ENCODE results near the gene JAK1. TPM values are rescaled to one million over a fixed set of nuclear protein-coding genes. Genes with fewer than 3 reads are reported as not detected.
A peak's percentile ranks its signal among the peaks of the same experiment; 100 is the strongest.

Gene JAK1
- total RNA-seq, 2 donors from 2014 or later: 22.9 to 23.2 TPM

- no peak overlapping the region for H3K9ac ChIP-seq (ENCODE audit: extremely low read depth, low read length, poor library complexity, severe bottlenecking)
- H3K9me3 ChIP-seq (ENCODE audit: control insufficient read depth, low read length): no peaks in the 10 kb centered on the region
- TF ChIP-seq CTCF (conservative IDR thresholded peaks at IDR 0.05): no peak
- no peaks in the 10 kb centered on the region for H3K27me3 Mint-ChIP-seq (ENCODE audit: insufficient read depth)
- no peak overlapping the region for H3K27ac ChIP-seq (ENCODE audit: low read depth, low read length)
- H3K4me1 ChIP-seq (ENCODE audit: control insufficient read depth, insufficient read depth, low read length): no peaks in the 10 kb centered on the region
- no peaks in the 10 kb centered on the region for H3K4me1 Mint-ChIP-seq
- peaks cover 44% of the 10 kb centered on the region for H3K36me3 ChIP-seq (ENCODE audit: control insufficient read depth, insufficient read depth, low read length)
- H3K36me3 Mint-ChIP-seq (ENCODE audit: low read depth): peaks cover 36% of the 10 kb centered on the region
- H3K4me3 ChIP-seq (ENCODE audit: low read length): no peak overlapping the region
- no peak for DNase-seq
- H3K27ac Mint-ChIP-seq: peak overlapping the region; percentile 13
- H3K9me3 Mint-ChIP-seq: no peaks in the 10 kb centered on the region
- no peak overlapping the region for H3K4me3 Mint-ChIP-seq
- H3K27me3 ChIP-seq (ENCODE audit: control insufficient read depth, insufficient read depth, low read length, poor library complexity, severe bottlenecking): no peaks in the 10 kb centered on the region
- 93 to 94% methylated on average over 11 to 15 of the region's 15 CpGs for WGBS, 2 experiments (ENCODE audit: insufficient coverage in 1 of 2, insufficient read length in 1 of 2)
Measured at GRCh38 chr1:64839732-64840405, 126.5 kb downstream of the JAK1 start.

- Mint-ChIP-seq H3K4me1 (no peaks in the 10 kb centered on the region), H3K27me3 (ENCODE audit: insufficient read depth) (no peaks in the 10 kb centered on the region), H3K9me3 (no peaks in the 10 kb centered on the region), H3K4me3 (no peak overlapping the region), H3K36me3 (ENCODE audit: low read depth) (peaks cover 32% of the 10 kb centered on the region), H3K27ac (no peak overlapping the region)
- WGBS, 2 experiments (ENCODE audit: insufficient coverage in 1 of 2, insufficient read length in 1 of 2): 91 to 100% methylated on average over 5 of the region's 5 CpGs
- Histone ChIP-seq H3K36me3 (ENCODE audit: control insufficient read depth, insufficient read depth, low read length) (peaks cover 49% of the 10 kb centered on the region), H3K27ac (ENCODE audit: low read depth, low read length) (no peak overlapping the region), H3K9ac (ENCODE audit: extremely low read depth, low read length, poor library complexity, severe bottlenecking) (no peak overlapping the region), H3K27me3 (ENCODE audit: control insufficient read depth, insufficient read depth, low read length, poor library complexity, severe bottlenecking) (no peaks in the 10 kb centered on the region), H3K4me3 (ENCODE audit: low read length) (no peak overlapping the region), H3K9me3 (ENCODE audit: control insufficient read depth, low read length) (no peaks in the 10 kb centered on the region), H3K4me1 (ENCODE audit: control insufficient read depth, insufficient read depth, low read length) (no peaks in the 10 kb centered on the region)
- no peak for DNase-seq
- no peak for TF ChIP-seq CTCF (conservative IDR thresholded peaks at IDR 0.05)
Measured at GRCh38 chr1:64839261-64839660, 127.1 kb downstream of the JAK1 start.

- H3K36me3 Mint-ChIP-seq (ENCODE audit: low read depth): peaks cover 32% of the 10 kb centered on the region
- Histone ChIP-seq H3K36me3 (ENCODE audit: control insufficient read depth, insufficient read depth, low read length) (peaks cover 48% of the 10 kb centered on the region), H3K9ac (ENCODE audit: extremely low read depth, low read length, poor library complexity, severe bottlenecking) (no peak overlapping the region), H3K4me1 (ENCODE audit: control insufficient read depth, insufficient read depth, low read length) (no peaks in the 10 kb centered on the region), H3K4me3 (ENCODE audit: low read length) (no peak overlapping the region), H3K27ac (ENCODE audit: low read depth, low read length) (no peak overlapping the region), H3K9me3 (ENCODE audit: control insufficient read depth, low read length) (no peaks in the 10 kb centered on the region), H3K27me3 (ENCODE audit: control insufficient read depth, insufficient read depth, low read length, poor library complexity, severe bottlenecking) (no peaks in the 10 kb centered on the region)
- TF ChIP-seq CTCF (conservative IDR thresholded peaks at IDR 0.05): no peak
- WGBS, 2 experiments (ENCODE audit: insufficient coverage in 1 of 2, insufficient read length in 1 of 2): 97% methylated on average over 3 to 7 of the region's 7 CpGs
- H3K4me1 Mint-ChIP-seq: no peaks in the 10 kb centered on the region
- H3K4me3 Mint-ChIP-seq: no peak overlapping the region
- no peaks in the 10 kb centered on the region for H3K9me3 Mint-ChIP-seq
- H3K27me3 Mint-ChIP-seq (ENCODE audit: insufficient read depth): no peaks in the 10 kb centered on the region
- no peak overlapping the region for H3K27ac Mint-ChIP-seq
- no peak for DNase-seq
Measured at GRCh38 chr1:64838486-64838885, 127.9 kb downstream of the JAK1 start.
